ENCODE measurements around the gene OR11A1. TPM values are rescaled to one million over a fixed set of nuclear protein-coding genes. Genes with fewer than 3 reads are reported as not detected.

Gene OR11A1
- total RNA-seq, 2 experiments from 2014 or later: not detected

DNA sequence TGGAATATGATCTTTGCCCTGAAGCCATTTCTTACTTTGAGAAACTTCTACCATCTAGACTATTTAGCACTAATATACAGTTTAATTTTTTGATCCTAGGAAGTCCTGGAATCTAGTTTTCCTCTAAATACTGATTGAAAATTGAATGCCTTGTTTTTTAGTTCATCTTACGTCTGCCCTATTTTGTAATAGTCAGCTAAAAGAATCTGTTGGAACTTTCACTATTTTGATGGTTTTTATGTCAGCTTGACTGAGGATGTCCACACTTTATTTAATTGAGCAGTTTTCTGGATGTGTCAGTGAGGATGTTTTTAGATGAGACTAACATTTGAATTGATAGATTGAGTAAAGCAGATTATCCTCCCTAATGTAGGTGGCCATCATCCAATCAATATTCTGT is 53.1 kb downstream of the OR11A1 start:
- ChIA-PET POLR2A (no interaction called here), CTCF (no interaction called here)
- H3K27me3 Mint-ChIP-seq: peaks cover 80% of the 10 kb centered on the region
- H3K9me3 Mint-ChIP-seq: no peaks in the 10 kb centered on the region
- H3K4me3 ChIP-seq (ENCODE audit: low read length): no peak overlapping the region
- H3K4me3 Mint-ChIP-seq: no peak overlapping the region
- H3K27ac Mint-ChIP-seq: no peak overlapping the region
- no peak for ATAC-seq (ENCODE audit: poor library complexity)
- H3K36me3 ChIP-seq (ENCODE audit: insufficient read depth, low read length): no peaks in the 10 kb centered on the region
- no peaks in the 10 kb centered on the region for H3K36me3 Mint-ChIP-seq (ENCODE audit: low read depth)
- H3K27ac ChIP-seq (ENCODE audit: low read depth in 1 of 2, low read length in 2 of 2): no peak overlapping the region
- H3K4me1 ChIP-seq (ENCODE audit: insufficient read depth, low read length): no peaks in the 10 kb centered on the region
- no peaks in the 10 kb centered on the region for H3K4me1 Mint-ChIP-seq (ENCODE audit: low read depth)
- intact Hi-C loops (cut with DNase I, micrococcal nuclease): no loop called here
- DNase-seq: no peak
- TF ChIP-seq, protein P1, sequence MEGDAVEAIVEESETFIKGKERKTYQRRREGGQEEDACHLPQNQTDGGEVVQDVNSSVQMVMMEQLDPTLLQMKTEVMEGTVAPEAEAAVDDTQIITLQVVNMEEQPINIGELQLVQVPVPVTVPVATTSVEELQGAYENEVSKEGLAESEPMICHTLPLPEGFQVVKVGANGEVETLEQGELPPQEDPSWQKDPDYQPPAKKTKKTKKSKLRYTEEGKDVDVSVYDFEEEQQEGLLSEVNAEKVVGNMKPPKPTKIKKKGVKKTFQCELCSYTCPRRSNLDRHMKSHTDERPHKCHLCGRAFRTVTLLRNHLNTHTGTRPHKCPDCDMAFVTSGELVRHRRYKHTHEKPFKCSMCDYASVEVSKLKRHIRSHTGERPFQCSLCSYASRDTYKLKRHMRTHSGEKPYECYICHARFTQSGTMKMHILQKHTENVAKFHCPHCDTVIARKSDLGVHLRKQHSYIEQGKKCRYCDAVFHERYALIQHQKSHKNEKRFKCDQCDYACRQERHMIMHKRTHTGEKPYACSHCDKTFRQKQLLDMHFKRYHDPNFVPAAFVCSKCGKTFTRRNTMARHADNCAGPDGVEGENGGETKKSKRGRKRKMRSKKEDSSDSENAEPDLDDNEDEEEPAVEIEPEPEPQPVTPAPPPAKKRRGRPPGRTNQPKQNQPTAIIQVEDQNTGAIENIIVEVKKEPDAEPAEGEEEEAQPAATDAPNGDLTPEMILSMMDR (IDR thresholded peaks at IDR 0.05): no peak
- peaks cover 12 to 13% of the 10 kb centered on the region in 2 experiments for H3K27me3 ChIP-seq (ENCODE audit: control insufficient read depth in 1 of 2, insufficient read depth in 2 of 2, low read length in 2 of 2)
- H3K9me3 ChIP-seq (ENCODE audit: control insufficient read depth in 1 of 2, insufficient read depth in 1 of 2, low read length in 2 of 2): no peaks in the 10 kb centered on the region

- TF ChIP-seq, protein P1 (IDR thresholded peaks at IDR 0.05): no peak
- H3K9me3 Mint-ChIP-seq: no peaks in the 10 kb centered on the region
- no peaks in the 10 kb centered on the region for H3K36me3 Mint-ChIP-seq (ENCODE audit: low read depth)
- peaks cover 76% of the 10 kb centered on the region for H3K27me3 Mint-ChIP-seq
- POLR2A ChIA-PET: no interaction called here
- Histone ChIP-seq H3K4me3 (ENCODE audit: low read length) (no peak overlapping the region), H3K27ac (ENCODE audit: low read depth in 1 of 2, low read length in 2 of 2) (no peak overlapping the region), H3K9me3 (ENCODE audit: control insufficient read depth in 1 of 2, insufficient read depth in 1 of 2, low read length in 2 of 2) (no peaks in the 10 kb centered on the region), H3K27me3 (ENCODE audit: control insufficient read depth in 1 of 2, insufficient read depth in 2 of 2, low read length in 2 of 2) (peaks cover 7 to 15% of the 10 kb centered on the region in 2 experiments), H3K36me3 (ENCODE audit: insufficient read depth, low read length) (no peaks in the 10 kb centered on the region), H3K4me1 (ENCODE audit: insufficient read depth, low read length) (no peaks in the 10 kb centered on the region)
- H3K4me1 Mint-ChIP-seq (ENCODE audit: low read depth): no peaks in the 10 kb centered on the region
- no peak overlapping the region for H3K27ac Mint-ChIP-seq
- CTCF ChIA-PET: interaction anchor here (1.1 kb wide), 1 partner anchor 13 kb away, joined by 3 read pairs; no protein-coding TSS in a partner anchor
- DNase-seq (no peak), ATAC-seq (ENCODE audit: poor library complexity) (no peak)
- intact Hi-C loops (cut with DNase I, micrococcal nuclease): no loop called here
- no peak overlapping the region for H3K4me3 Mint-ChIP-seq
Measured at GRCh38 chr6:29399525-29399924, 57.3 kb downstream of the OR11A1 start.

DNA sequence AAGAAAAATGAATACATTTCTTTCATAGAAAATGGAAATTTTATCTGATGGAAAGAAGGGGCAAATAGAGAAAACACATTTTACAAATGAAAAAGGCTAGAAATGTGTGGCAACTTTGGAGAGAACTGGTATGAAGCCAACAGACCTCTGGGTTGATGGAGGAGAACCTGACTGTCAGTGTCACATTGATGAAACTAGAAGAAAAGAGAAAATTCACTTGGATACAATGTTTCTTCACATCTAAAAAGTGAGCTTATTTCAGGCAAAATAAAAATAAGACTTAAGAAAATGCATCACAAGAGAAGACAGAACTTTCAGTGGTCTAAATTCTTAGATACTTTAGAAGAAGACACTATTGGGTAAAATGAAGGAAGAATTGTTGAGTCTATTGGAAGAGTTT is 61.5 kb downstream of the OR11A1 start, which contains the start of gene OR12D2:
Gene OR12D2 (plus strand): TSS at position 301 of the 400 bp plus-strand sequence. CDS start 1,069 bp downstream, outside the sequence.
- Histone ChIP-seq H3K27me3 (ENCODE audit: control insufficient read depth in 1 of 2, insufficient read depth in 2 of 2, low read length in 2 of 2) (peaks cover 6 to 28% of the 10 kb centered on the region in 2 experiments), H3K36me3 (ENCODE audit: insufficient read depth, low read length) (no peaks in the 10 kb centered on the region), H3K4me3 (ENCODE audit: low read length) (no peak within 1 kb of the TSS), H3K4me1 (ENCODE audit: insufficient read depth, low read length) (no peaks in the 10 kb centered on the region), H3K27ac (ENCODE audit: low read depth in 1 of 2, low read length in 2 of 2) (no peak within 1 kb of the TSS), H3K9me3 (ENCODE audit: control insufficient read depth in 1 of 2, insufficient read depth in 1 of 2, low read length in 2 of 2) (no peaks in the 10 kb centered on the region)
- Mint-ChIP-seq H3K27me3 (peaks cover 60% of the 10 kb centered on the region), H3K4me1 (ENCODE audit: low read depth) (no peaks in the 10 kb centered on the region), H3K4me3 (no peak within 1 kb of the TSS), H3K27ac (no peak within 1 kb of the TSS), H3K36me3 (ENCODE audit: low read depth) (no peaks in the 10 kb centered on the region), H3K9me3 (no peaks in the 10 kb centered on the region)
- no peak for DNase-seq
- intact Hi-C loops (cut with DNase I, micrococcal nuclease): no loop called here
- ChIA-PET POLR2A (no interaction called here), CTCF (no interaction called here)
- no peak for ATAC-seq (ENCODE audit: poor library complexity)
- TF ChIP-seq, protein P1 (IDR thresholded peaks at IDR 0.05): no peak
